ENCODE measurements around the gene CCZ1B.
"Not testable (repeated sequence)": the region's sequence is repeated elsewhere in the genome, so short reads cannot be mapped to it uniquely, and the experiment has no call there.

The CCZ1B gene

DNA sequence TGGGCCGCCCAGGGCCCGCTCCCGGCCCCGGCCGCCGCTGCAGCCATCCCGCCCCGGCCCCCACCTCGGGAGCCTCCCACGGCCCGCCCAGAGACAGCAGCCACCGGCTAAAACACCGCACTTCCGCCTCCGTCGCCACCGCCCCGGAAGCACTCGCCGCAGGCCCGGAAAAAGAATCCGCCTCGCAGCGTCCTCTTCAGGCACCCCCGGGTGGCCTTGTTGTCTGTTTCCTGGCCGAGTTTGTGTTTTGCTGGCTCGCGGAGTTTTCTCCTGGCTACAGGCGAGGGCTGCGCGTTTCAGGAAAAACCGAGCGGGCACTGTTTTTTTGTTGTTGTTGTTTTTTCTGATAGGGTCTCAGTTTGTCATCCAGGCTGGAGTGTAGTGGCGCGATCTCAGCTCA is at the start of gene CCZ1B:
Gene CCZ1B (minus strand): TSS at position 125 of the 400 bp plus-strand sequence. CDS start 78 bp downstream, at position 47.
- peak; percentile 86 for DNase-seq (ENCODE audit: low read depth)

DNA sequence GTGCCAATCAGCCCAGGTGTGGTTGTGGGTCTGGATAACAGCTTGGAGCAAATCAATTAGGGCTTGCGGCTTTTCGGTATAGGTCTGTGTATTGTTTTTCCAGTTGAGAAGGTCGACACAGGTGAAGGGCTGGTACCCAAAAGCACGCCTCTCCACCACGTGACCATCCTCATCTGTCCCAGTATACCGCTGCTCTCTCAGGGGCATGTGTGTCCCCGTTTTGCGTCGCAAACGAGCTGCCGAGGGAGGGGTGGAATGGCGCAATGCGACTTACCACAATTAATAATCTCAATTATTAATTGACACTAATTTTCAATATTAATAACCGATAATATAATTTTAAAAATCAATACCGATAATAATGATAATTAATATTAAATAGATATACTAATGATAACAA is 48.9 kb upstream of the CCZ1B start:
- DNase-seq (ENCODE audit: low read depth), result not testable (repeated sequence)

DNA sequence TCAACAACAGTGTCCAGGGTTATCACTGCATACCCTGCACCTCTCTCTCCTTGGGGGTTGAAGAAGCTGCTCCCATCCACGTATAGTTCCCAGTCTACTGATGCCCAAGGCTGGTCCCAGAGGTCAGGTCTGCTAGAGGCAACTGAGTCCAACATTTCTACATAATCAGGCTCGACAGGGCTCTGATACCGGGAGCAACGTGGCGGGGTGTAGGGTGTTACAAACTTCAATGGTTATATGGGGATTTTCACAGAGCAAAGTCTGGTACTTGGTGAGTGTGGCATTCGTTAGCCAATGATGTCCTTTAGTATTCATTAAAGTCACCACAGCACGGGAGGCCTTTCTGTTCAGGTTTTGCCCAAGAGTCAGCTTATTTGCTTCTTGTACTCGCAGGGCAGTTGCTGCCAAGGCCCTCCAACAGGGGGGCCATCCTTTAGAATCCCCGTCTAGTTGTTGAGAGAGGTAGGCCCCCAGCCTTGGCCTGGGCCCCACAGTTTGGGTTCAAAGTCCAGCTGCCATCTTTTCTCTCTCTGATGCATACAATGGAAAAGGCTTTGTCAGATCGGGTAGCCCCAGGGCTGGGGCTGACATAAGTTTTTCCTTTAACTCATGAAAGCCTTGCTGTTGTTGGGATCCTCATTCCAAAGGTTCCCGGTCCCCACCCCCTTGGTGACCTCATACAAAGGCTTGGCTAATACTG is 46.3 kb upstream of the CCZ1B start:
- not testable (repeated sequence) for DNase-seq (ENCODE audit: low read depth)

DNA sequence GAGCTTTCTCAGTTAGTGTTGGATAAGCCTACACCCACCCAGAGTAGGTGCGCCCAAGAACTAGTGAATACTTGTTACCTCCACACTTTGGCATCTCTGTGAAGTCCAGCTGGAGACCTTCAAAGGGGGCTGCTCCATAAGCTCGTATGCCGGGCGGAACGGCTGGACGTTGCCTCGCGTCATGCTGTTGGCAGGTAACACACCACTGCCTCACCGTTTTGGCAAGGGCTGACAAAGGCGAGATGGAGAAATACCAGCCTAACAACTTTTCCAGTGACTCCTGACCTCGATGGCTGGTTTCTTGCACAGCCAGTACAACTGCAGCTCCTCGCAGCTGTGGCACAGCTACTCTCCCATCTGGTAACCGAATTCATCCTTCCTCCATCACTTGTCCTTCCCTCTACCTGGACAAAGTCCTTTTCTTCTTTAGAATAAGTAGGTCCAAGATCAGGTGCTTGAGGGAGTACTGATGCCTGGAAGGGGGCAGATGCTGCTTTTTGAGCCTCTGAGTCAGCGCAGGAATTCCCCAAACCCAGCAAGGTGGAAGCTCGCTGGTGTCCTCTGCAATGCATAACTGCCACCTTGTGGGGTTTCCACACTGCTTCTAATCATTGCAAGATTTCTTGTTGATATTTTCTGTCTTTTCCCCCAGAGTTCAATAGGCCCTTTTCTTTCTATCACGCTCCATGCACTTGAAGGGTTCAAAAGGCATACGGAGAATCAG is 45.5 kb upstream of the CCZ1B start:
- DNase-seq (ENCODE audit: low read depth), result not testable (repeated sequence)

DNA sequence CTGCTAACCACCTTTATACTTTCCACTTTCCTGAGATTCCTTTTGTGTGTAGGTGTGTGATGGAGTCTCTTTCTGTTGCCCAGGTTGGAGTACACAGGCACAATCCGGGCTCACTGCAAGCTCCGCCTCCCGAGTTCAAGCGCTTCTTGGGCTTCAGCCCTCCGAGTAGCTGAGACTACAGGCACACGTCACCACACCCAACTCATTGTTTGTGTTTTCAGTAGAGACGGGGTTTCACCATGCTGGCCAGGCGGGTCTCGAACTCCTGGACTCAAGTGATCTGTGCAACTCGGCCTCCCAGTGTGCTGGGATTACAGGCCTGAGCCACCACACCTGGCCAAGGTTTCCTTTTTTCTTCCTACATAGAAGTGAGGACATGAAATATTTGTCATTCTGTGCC is 38.7 kb upstream of the CCZ1B start:
- not testable (repeated sequence) for DNase-seq (ENCODE audit: low read depth)

DNA sequence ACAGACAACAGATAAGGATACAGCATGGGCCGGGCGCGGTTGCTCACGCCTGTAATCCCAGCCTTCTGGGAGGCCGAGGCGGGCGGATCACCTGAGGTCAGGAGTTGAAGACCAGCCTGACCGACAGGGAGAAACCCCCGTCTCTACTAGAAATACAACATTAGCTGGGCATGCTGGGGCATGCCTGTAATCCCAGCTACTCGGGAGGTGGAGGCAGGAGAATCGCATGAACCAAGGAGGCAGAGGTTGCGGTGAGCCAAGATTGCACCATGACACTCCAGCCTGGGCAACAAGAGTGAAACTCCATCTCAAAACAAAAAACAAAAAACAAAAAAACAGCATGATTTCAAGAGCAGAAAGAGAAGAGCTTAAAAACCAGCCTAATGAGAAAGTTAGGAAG is 38.1 kb upstream of the CCZ1B start:
- DNase-seq (ENCODE audit: low read depth), result not testable (repeated sequence)

DNA sequence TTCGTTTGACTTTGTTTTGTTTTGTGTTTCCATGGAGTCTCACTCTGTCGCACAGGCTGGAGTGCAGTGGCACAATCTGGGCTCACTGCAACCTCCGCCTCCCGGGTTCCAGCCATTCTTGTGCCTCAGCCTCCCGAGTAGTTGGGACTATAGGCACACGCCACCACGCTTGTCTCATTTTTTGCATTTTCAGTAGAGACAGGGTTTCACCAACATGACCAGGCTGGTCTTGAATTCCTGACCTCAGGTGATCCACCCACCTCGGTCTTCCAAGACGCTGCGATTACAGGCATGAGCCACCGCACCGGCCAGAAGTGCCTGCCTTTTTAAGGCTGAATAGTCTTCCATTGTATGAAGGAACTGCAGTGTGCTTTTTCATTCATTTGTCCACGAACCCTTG is 36.8 kb upstream of the CCZ1B start:
- DNase-seq (ENCODE audit: low read depth), result not testable (repeated sequence)

DNA sequence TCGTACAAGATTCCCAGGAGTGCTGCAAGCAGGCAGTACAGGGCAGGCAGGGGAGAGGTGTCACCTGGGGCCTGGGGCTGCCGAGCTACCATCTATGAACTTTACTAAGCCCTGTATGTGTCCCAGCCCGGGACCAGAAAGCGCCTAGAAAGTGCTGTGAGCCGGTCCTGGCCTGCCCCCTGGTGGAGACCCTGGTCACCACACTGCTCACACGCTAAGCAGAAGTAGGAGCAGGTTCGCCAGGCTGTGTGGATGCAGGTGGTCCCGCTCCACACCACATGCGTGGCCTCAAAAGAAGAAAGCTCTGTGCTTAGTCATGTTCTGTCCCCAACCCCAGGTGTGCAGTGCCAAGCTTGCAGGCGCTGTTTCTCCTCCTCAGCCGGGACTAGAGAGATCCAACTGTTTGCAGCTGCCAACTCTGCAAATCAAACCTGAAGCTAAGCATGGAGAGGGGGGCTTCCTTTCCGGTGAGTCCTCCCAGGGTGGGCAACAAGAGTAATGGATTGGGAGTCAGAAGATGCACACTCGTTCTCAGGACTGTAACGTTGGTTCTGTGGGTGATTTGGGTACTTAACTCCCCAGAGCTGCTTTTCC is 31.7 kb upstream of the CCZ1B start:
- DNase-seq (ENCODE audit: low read depth), result peak; percentile 51

DNA sequence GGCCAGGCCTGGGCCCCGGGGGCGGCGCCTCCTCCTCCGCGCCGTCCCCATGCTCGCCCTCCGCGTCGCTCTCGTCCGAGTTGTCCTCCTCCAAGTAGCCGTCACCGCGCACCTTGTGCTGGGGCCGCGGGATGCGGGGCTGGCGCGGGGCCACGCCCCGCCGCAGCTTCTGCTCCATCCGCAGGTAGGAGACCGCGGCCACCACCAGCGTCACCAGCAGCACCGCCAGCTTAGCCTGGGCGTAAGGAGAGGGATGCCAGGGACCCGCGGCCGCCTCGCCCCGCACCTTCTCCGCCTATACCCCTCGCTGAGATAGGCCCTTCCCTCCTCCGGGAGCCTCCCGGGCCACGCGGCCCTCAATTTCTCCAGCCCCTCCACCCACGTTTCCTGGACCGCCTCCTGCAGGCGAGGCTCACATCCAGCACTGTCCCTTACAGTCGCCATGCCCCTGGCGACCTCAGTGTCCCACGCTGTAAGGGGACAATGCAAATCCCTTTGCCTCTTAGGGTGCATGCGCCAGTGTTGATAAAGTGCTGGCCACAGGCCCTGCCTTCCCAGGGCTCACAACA is 29.6 kb upstream of the CCZ1B start:
- not testable (repeated sequence) for DNase-seq (ENCODE audit: low read depth)

DNA sequence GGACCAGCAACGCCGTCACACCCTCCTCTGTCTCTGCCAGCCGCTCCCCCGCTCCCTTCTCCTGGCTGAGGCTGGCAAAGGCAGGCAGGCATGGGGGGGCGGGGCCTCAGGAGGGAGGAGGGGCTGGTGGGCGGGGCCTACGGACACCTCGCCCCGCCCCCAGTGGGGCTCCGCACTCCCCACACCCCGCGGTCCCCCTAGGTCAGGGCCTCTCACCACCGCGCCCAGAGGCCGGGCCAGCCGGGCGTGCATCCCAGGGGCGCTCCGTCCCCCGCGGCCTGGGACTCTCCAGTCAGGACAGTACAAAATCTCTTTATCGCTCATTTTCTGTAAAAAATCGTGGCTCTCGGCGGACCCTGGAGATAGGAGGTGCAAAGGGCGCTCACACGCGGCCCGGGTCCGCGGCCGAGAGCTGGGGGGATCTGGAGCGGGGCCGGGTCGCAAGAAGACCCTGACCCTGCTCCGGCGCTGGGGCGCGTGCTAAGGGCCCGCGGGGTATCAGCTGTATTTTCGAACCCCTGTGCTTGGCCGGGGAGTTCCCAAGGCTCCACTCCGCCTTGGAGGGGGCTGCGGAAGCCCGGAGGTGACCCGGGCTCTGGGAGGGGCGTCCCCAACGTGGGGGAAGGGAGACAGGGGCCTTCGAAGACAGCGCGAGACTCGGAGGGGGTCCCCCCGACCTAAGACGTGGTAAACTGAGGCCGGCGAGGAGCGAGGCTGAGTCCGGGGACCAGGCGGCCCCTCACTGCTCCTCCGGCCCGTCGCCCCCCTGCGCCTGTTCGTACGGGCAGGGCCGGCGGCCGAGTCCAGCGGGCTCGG is 28.9 kb upstream of the CCZ1B start:
- DNase-seq (ENCODE audit: low read depth), result not testable (repeated sequence)

DNA sequence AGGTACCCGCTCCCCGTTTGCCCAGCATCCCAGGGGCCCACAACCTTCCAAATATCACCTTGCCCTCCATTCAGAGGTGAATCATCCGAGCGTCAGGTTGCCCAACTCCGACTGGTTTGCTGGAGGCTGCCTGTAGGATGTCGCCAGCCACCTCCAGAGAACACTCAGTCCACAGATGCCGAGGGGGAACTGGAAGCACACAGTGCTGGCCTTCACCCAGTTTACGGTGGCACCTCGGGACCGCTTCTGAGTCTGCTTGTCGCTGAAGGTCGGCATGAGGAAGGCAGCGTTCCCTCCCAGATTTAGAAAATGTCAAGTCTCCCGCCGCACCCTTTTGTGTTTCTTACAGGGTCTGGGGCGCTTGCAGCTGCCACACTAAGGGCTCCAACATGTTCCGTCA is 27.6 kb upstream of the CCZ1B start:
- DNase-seq (ENCODE audit: low read depth), result not testable (repeated sequence)

DNA sequence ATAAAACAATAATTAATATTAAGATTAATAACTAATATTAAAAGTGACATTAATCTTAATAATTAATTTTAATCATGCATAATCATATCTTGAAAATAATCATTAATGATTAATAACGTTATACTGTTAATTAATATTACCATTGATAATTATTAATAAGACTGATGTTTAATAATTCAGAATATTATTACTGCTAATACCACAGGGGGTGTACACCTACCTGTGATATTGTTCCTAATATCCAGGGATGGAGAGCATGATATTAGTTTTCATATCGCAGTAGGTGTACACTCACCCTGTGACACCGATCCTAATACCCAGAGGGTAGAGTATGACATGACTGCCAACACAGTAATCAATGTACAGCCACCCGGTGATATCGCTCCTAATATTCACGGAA is 23.1 kb upstream of the CCZ1B start:
- not testable (repeated sequence) for DNase-seq (ENCODE audit: low read depth)

DNA sequence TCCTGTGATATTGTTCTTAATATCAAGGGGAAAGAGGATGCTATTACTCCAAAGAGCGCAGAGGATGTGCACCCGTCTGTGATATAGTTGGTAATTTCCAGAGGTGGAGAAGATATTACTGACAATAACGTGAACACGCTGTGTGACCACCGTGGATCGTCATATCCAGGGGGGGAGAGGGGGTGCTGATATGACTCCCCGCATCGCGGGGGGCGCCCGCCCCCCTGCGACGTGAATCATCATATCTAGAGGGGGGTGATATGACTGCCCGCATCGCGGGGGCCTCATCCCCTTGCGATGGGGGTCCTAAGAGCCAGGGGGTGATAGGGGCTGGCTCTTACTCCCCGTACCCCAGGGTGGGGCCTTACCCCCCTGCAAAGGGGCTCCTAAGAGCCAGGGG is 21.7 kb upstream of the CCZ1B start:
- DNase-seq (ENCODE audit: low read depth), result not testable (repeated sequence)

DNA sequence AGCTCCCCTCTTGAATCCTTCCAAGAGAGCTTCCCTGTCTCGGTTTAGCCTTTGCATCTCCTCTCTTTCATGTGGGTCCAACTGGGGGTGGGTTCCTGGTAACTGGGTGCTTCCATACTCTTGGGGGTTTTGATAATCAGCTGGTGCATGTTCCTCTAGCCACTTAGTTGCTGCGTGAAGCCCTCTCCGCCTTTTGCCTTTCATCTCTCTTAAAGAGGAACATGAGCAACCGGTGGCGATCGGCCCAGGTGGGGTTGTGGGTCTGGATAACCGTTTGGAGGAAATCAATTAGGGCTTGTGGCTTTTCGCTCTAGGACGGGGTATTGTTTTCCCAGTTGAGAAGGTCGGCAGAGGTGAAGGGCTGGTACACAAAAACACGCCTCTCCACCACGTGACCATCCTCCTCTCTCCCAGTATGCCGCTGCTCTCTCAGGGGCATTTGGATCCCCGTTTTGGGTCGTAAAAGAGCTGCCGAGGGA is 19.9 kb upstream of the CCZ1B start:
- DNase-seq (ENCODE audit: low read depth), result not testable (repeated sequence)

DNA sequence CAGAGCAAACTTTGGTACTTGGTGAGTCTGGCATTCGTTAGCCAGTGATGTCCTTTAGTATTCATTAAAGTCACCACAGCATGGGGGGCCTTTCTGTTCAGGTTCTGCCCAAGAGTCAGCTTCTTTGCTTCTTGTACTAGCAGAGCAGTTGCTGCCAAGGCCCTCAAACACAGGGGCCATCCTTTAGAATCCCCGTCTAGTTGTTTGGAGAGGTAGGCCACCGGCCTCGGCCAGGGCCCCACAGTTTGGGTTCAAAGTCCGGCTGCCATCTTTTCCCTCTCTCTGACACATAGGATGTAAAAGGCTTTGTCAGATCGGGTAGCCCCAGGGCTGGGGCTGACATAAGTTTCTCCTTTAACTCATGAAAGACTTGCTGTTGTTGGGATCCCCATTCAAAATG is 17.6 kb upstream of the CCZ1B start:
- not testable (repeated sequence) for DNase-seq (ENCODE audit: low read depth)

DNA sequence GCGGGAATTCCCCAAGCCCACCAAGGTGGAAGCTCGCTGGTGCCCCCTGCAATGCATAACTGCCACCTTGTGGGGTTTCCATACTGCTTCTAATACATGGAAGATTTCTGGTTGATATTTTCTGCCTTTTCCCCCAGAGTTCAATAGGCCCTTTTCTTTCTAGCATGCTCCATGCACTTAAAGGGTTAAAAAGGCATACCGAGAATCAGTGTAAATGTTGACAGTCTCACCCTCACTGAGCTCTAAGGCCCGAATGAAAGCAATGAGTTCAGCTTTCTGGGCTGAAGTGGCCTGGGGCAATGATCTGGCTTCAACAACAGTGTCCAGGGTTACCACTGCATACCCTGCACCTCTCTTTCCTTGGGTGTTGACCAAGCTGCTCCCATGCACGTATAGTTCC is 17.0 kb upstream of the CCZ1B start:
- not testable (repeated sequence) for DNase-seq (ENCODE audit: low read depth)

DNA sequence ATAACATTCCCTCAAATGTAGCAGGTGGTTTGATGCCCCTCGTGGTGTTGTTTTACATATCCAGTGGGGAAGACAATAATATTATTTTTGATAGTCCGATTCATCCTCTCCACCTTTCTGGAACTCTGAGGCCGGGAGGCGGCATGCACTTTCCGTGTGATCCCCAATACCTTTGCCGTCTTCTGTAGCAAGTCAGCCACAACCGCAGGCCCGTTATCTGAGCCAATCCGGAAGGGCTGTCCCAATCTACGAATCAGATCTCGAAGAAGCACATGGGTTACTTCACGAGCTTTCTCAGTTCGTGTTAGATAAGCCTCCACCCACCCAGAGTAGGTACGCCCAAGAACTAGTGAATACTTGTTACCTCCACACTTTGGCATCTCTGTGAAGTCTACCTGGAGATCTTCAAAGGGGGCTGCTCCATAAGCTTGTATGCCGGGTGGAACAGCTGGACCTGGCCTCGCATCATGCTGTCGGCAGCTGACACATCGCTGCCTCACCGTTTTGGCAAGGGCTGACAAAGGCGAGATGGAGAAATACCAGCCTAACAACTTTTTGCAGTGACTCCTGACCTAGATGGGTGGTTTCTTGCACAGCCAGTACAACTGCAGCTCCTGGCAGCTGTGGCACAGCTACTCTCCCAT is 16.3 kb upstream of the CCZ1B start:
- not testable (repeated sequence) for DNase-seq (ENCODE audit: low read depth)

DNA sequence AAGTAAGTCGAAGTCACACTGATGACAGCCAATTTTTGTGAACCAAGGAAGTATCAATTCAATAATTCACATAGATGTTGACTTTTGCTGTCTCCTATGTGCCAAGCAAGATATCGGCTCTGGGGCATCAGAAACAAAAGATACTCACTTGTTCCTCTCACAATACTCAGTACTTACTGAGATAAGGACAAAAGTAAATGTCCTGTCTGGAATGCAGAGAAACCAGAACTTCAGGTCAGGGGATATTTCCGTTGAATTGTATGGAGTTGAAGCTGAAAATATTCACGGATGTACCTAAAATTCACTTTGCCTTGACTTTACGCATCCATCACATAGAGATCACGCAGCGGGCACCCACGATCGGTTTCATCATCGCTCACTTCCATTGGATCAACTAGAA is 11.0 kb upstream of the CCZ1B start:
- DNase-seq (ENCODE audit: low read depth), result not testable (repeated sequence)

DNA sequence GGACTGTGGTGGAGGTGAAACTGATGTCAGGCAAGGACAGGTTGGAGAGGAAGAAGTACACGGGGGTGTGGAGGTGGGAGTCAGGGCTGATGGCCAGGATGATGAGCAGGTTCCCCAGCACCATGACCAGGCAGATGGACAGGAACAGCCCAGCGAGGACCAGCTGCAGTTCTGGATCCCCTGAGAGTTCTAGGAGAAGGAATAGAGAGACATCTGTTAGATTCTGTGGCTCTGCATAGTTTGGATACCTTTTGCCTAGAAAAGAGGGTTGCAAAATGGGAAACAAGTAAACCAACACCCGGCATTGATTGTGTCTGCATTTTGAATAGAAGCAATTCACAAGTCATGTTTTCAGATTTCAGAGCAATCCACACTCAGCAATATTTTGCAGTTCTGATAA is 9.4 kb upstream of the CCZ1B start:
- not testable (repeated sequence) for DNase-seq (ENCODE audit: low read depth)

DNA sequence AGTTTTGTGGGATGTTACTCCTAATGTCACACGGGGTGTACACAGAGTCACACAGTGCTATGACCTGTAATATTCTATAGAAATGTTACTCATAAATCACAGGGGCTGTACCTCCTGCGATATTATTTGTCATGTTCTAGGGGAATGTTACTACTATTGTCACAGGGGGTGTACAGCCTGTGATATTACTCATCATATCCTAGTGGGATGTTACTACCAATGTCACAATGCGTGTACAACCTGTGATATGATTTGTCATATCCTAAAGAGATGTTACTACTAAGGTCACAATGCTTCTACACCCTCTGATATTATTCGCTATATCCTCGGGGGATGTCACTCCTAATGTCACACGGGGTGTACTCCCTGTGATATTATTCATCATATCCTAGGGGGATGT is 7.6 kb upstream of the CCZ1B start:
- no peak for DNase-seq (ENCODE audit: low read depth)

DNA sequence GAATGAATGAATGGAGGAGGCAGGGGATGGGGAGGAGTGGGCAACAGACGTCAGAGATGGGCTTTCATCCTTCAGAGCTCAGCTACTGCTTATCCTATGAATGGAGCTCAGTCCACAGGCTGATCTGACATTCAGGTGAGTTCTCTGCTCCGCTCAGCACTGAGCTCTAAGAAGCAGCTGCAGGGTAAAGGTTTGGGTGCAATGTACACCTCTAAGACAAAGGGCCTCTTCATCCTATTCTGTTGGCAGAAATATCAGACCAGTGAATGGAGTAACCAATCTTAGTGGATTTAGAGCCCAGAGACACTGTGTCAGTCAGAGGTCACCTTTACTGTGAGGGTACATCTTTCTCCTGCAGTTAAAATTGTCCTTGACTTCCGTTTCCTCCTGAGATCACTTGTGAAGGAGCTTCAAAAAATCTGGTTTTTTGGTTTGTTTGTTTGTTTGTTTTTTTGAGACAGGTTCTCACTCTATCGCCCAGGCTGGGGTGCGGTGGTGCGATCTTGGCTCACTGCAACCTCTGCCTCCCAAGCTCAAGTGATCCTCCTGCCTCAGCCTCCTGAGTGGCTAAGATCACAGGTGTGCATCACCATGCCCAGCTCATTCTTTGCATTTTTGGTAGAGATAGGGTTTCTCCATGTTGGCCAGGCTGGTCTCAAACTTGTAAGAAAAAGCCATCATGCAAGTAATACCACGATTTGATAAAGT is 5.1 kb upstream of the CCZ1B start:
- DNase-seq (ENCODE audit: low read depth), result no peak

Data from ELR (cell line).